Lower leg skin (tissue), 4 donors: ENCODE results near the gene HSD17B12. TPM values are rescaled to one million over a fixed set of nuclear protein-coding genes. Genes with fewer than 3 reads are reported as not detected.

Experiments used
- DNase-seq, 2 donors: peaks; one replicate each; pipeline ENCODE4 v3.0.0-alpha.2; 2019; ENCODE audit warnings: low spot score in 2 of 2
- H3K4me3 ChIP-seq: fragments of 200-600 bp; sonication (generic); 2 replicates; pipeline ENCODE4 v1.5.1; 2017; ENCODE audit warnings: mild to moderate bottlenecking, low read depth; ENCODE audit not compliant: poor library complexity, severe bottlenecking
- CTCF ChIP-seq, 3 donors: fragments of 450-650 bp; IDR thresholded peaks; one replicate each; pipeline ENCODE4 v1.5.1; 2016; ENCODE audit warnings: antibody characterized with exemption in 3 of 3, mild to moderate bottlenecking in 3 of 3, moderate library complexity in 2 of 3
- POLR2A ChIP-seq, 2 donors: fragments of 450-650 bp; IDR thresholded peaks; one replicate each; pipeline ENCODE4 v1.6.1; 2016 to 2017; ENCODE audit warnings: antibody characterized with exemption in 2 of 2, mild to moderate bottlenecking in 1 of 2, moderate library complexity in 1 of 2
- WGBS, 2 donors: methylation state at CpG; one replicate each; pipeline ENCODE4 v1.1.5; 2018; 5-methylcytosine and 5-hydroxymethylcytosine counted together
- intact Hi-C: fragments of 100-400 bp; cut with DNase I; formaldehyde crosslinking; loops from one replicate; pipeline ENCODE4 v1.15.0; 2023; ENCODE audit warnings: low total_unique reads
- total RNA-seq, 4 donors: library from RNA; depleted of rRNA; stranded (reverse); fragments of >200 nt; gene quantifications; one replicate each; pipeline ENCODE4 v1.1.0, GENCODE V29; 2016

The HSD17B12 gene
- total RNA-seq, 4 donors from 2014 or later = 32.0 to 69.7 (median 46.6) TPM

- WGBS, 2 donors = 77 to 79% methylated on average over 4 of the region's 4 CpGs
- TF ChIP-seq POLR2A (IDR thresholded peaks at IDR 0.05) (no peak), CTCF (IDR thresholded peaks at IDR 0.05) (no peak)
- no peak overlapping the region for H3K4me3 ChIP-seq
- DNase-seq = no peak
- intact Hi-C loops = no loop called here
Observed at GRCh38 chr11:43685440-43685839, 4.9 kb downstream of the HSD17B12 start.

- H3K4me3 ChIP-seq = no peak overlapping the region
- intact Hi-C loops = no loop called here
- no peak for DNase-seq
- WGBS, 2 donors = 38 to 54% methylated on average over 5 of the region's 5 CpGs
- TF ChIP-seq POLR2A (IDR thresholded peaks at IDR 0.05) (no peak), CTCF (IDR thresholded peaks at IDR 0.05) (no peak)
Observed at GRCh38 chr11:43686207-43686606, 5.7 kb downstream of the HSD17B12 start.

- no peak for TF ChIP-seq POLR2A (IDR thresholded peaks at IDR 0.05)
- TF ChIP-seq CTCF (IDR thresholded peaks at IDR 0.05) = no peak
- WGBS, 2 donors = 25 to 33% methylated on average over 3 of the region's 3 CpGs
- no peak overlapping the region for H3K4me3 ChIP-seq
- peak in 1 of 2 donors; percentile 37 for DNase-seq
- intact Hi-C loops = no loop called here
Observed at GRCh38 chr11:43687120-43687791, 6.7 kb downstream of the HSD17B12 start.

GRCh38 chr11:43688394-43688793, 7.9 kb downstream of the HSD17B12 start:
- no peak overlapping the region for H3K4me3 ChIP-seq
- intact Hi-C loops = no loop called here
- DNase-seq = no peak
- 69 to 73% methylated on average over 4 of the region's 4 CpGs for WGBS, 2 donors
- TF ChIP-seq CTCF (IDR thresholded peaks at IDR 0.05) = no peak
- no peak for TF ChIP-seq POLR2A (IDR thresholded peaks at IDR 0.05)

GRCh38 chr11:43689167-43689566, 8.6 kb downstream of the HSD17B12 start:
- no peak overlapping the region for H3K4me3 ChIP-seq
- intact Hi-C loops = no loop called here
- WGBS, 2 donors = 85 to 90% methylated on average over 2 of the region's 2 CpGs
- no peak for TF ChIP-seq POLR2A (IDR thresholded peaks at IDR 0.05)
- no peak for TF ChIP-seq CTCF (IDR thresholded peaks at IDR 0.05)
- DNase-seq = no peak
